ENCODE data around the gene ATE1.

- TF ChIP-seq CTCF (IDR thresholded peaks at IDR 0.05; ENCODE audit: low read depth, low read length) (no peak), POLR2A (IDR thresholded peaks at IDR 0.05; ENCODE audit: extremely low read depth, insufficient read length) (no peak), MAX (IDR thresholded peaks at IDR 0.05; ENCODE audit: low read depth, low read length) (no peak)
Observed at GRCh38 chr10:121961456-121961855, 33.6 kb upstream of the ATE1 start.
